HFFc6 (cell line): ENCODE data around the gene SMIM3. TPM values are rescaled to one million over a fixed set of nuclear protein-coding genes. Genes with fewer than 3 reads are reported as not detected.

Experiments
- DNase-seq: peaks from one replicate; pipeline ENCODE4 v3.0.0-alpha.2; 2018
- H3K27ac Mint-ChIP-seq: 2 replicates; pipeline ENCODE4 v1.8.0; 2020; ENCODE audit warnings: mild to moderate bottlenecking, mixed read lengths
- H3K27me3 Mint-ChIP-seq: 2 replicates; pipeline ENCODE4 v1.8.0; 2021; ENCODE audit warnings: mild to moderate bottlenecking, moderate library complexity, mixed read lengths; ENCODE audit not compliant: insufficient read depth
- H3K36me3 Mint-ChIP-seq: 2 replicates; pipeline ENCODE4 v1.8.0; 2021; ENCODE audit warnings: low read depth, mixed read lengths
- H3K4me1 Mint-ChIP-seq: 2 replicates; pipeline ENCODE4 v1.8.0; 2020; ENCODE audit warnings: low read depth, mixed read lengths
- H3K4me3 Mint-ChIP-seq: 2 replicates; pipeline ENCODE4 v1.8.0; 2020; ENCODE audit warnings: mild to moderate bottlenecking, moderate library complexity, mixed read lengths
- H3K9me3 Mint-ChIP-seq: 2 replicates; pipeline ENCODE4 v1.8.0; 2020; ENCODE audit warnings: mild to moderate bottlenecking, mixed read lengths
- total RNA-seq, 6 experiments: library from RNA; stranded (reverse); fragmentation: NEBNext Ultra II Directional; extraction: Animal tissue kit (Norgen Biotek cat#: 25700); gene quantifications; 2 replicates in 1 of 6; 3 replicates in 5 of 6; pipeline ENCODE4 v1.2.3, GENCODE V29; 2021
- TF ChIP-seq, protein P1 (sequence below): fragments of 200-600 bp; sonication (generic); IDR thresholded peaks from 2 replicates; pipeline ENCODE4 v1.5.0; 2021; ENCODE audit warnings: antibody characterized with exemption, mild to moderate bottlenecking

SMIM3 gene
- total RNA-seq, 6 experiments from 2014 or later, result 32.5 to 51.1 (median 37.9) TPM

DNA sequence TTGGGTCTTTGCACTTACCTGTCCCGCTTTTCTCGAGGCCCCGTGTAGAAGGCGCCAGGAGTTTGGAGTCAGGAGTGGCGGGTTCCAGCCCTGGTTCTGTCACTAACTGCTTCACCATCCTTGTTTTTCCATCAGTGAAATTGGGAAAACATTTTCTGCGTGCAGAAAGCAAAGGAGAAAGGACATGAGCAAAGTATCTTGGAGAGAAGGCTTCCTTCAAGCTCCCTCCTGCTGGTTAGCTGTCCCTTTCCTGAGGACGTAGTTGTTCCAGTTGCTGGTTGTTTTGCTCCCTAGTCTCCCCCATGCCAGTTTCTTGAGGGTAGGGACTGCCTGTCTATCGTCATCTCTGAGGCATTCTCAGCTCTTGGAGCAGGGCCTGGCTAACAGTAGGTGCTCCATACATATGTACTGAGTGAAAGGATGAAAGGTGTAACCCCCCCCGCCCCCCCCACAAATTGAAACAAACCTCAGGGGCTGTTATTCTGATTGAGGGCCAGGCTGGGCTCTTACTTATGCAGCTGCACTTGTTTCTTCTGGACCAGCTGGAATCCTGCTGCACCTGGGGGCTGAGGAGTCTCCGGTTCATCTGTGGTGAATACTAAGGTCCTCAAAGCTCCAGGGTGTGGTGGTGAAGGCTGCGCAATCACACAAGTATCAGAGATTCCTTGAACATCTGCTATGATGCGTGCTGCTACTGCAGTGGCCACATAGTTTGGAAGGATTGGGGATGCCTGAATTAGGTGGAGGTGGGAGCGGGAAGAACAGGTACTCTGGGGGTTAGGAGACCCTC is 1.0 kb downstream of the SMIM3 start:
- H3K4me1 Mint-ChIP-seq, result peaks cover 77% of the 10 kb centered on the region
- H3K27me3 Mint-ChIP-seq, result no peaks in the 10 kb centered on the region; the same call in 1 of the 2 replicates
- no peak for DNase-seq
- no peaks in the 10 kb centered on the region for H3K36me3 Mint-ChIP-seq
- H3K9me3 Mint-ChIP-seq, result no peaks in the 10 kb centered on the region
- H3K4me3 Mint-ChIP-seq, result peak overlapping the region; percentile 100
- H3K27ac Mint-ChIP-seq, result peak overlapping the region; percentile 95
- TF ChIP-seq, protein P1, sequence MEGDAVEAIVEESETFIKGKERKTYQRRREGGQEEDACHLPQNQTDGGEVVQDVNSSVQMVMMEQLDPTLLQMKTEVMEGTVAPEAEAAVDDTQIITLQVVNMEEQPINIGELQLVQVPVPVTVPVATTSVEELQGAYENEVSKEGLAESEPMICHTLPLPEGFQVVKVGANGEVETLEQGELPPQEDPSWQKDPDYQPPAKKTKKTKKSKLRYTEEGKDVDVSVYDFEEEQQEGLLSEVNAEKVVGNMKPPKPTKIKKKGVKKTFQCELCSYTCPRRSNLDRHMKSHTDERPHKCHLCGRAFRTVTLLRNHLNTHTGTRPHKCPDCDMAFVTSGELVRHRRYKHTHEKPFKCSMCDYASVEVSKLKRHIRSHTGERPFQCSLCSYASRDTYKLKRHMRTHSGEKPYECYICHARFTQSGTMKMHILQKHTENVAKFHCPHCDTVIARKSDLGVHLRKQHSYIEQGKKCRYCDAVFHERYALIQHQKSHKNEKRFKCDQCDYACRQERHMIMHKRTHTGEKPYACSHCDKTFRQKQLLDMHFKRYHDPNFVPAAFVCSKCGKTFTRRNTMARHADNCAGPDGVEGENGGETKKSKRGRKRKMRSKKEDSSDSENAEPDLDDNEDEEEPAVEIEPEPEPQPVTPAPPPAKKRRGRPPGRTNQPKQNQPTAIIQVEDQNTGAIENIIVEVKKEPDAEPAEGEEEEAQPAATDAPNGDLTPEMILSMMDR, result no peak; the same call in none of the 2 replicates

DNA sequence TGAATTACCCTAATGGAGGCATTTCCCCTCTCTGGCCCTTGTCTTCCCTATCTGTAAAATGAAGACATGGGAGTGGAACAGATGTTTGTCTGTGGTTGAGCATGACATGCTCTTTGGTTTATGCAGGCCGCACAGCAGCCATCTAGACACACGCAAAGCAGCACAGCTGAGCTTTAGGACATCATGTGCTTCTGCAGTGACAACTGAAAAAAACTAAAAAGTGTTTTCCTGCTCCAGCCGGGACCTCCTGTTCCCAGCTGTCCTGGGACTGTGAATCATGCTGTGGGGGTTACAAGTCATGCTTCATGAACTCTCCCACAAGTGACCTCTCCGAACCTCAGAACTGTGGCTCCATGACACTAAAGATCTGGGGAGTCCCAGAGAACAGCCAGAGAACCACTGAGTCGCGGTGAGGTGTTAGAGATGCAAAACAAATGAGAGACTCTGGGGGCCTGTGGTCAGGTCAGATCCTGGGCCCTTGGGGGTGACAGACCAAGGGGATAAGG is 1.7 kb downstream of the SMIM3 start:
- Mint-ChIP-seq H3K4me1 (peaks cover 82% of the 10 kb centered on the region), H3K4me3 (peak overlapping the region; percentile 100), H3K36me3 (peaks cover 2% of the 10 kb centered on the region; the same call in 1 of the 2 replicates), H3K27ac (peak overlapping the region; percentile 95), H3K9me3 (no peaks in the 10 kb centered on the region), H3K27me3 (no peaks in the 10 kb centered on the region; the same call in none of the 2 replicates)
- peak; percentile 57 for DNase-seq
- TF ChIP-seq, protein P1, result no peak

DNA sequence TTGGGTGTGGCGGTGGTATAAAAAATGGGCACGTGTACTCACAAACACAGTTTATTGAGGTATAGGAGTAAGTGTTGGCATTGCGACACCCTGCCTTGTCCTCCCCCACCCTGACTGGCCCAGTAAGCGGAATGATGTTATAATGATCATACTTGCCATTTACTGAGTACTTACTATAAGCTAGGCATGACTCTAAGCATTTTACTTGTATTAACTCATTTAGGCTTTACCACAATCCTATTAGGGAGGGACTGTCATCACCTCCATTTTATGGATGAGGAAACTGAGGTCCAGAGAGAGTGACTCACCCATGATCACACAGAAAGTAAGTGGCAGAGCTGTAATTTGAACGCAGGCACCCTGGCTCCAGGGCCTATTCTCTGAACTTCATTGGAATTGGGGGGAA is 2.3 kb downstream of the SMIM3 start:
- TF ChIP-seq, protein P1, result no peak
- H3K27me3 Mint-ChIP-seq, result no peaks in the 10 kb centered on the region; the same call in none of the 2 replicates
- H3K27ac Mint-ChIP-seq, result peak overlapping the region; percentile 95
- H3K9me3 Mint-ChIP-seq, result no peaks in the 10 kb centered on the region
- peaks cover 7% of the 10 kb centered on the region; the same call in 1 of the 2 replicates for H3K36me3 Mint-ChIP-seq
- DNase-seq, result peak; percentile 91
- H3K4me3 Mint-ChIP-seq, result peak overlapping the region; percentile 100
- H3K4me1 Mint-ChIP-seq, result peaks cover 81% of the 10 kb centered on the region

DNA sequence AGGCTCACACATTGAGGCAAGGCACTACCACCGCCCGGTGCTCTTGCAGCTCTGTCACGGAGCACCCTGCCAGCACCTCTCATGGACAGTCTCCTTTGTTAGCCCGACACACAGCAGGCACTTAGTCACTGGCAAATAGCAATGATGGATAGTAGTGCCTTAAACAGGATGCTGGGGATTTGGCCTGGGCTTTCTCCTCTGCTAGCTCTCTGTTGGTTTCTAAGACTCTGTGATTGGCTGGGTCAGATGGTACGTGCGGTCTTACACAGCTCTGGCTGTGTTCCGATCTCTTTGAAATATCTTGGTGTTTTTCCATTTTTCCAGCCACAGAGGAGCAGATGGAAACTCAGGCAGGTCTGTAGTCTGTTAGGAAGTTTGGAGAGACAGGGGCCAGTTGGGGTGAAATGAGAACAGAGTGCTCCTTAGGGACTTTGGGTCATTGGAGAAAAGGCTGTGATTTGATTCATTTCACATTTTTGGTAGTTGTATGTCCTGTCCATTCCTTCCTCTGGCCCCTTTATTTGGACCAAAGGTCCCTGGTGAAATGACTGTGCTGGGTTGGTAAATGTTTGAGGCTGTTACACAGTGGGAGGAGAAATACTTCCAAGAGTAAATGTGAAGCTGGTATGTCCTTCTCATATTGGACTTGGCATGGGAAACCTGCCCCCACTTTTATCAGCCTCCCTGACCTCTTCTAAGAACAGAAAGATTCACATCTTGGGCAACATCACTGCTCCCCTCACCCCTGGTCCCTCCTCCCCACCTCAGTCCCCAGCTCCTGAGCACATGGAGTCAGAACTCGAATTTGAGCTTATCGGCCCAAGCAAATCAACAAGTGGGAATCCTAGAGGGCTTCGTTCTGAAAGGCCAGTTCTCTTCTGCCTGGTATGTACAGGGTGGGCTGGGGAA is 3.4 kb downstream of the SMIM3 start:
- H3K9me3 Mint-ChIP-seq, result no peaks in the 10 kb centered on the region
- peak; percentile 97 for DNase-seq
- no peaks in the 10 kb centered on the region; the same call in none of the 2 replicates for H3K27me3 Mint-ChIP-seq
- H3K4me3 Mint-ChIP-seq, result peak overlapping the region; percentile 100
- peaks cover 90% of the 10 kb centered on the region for H3K4me1 Mint-ChIP-seq
- H3K36me3 Mint-ChIP-seq, result peaks cover 11% of the 10 kb centered on the region; the same call in 1 of the 2 replicates
- TF ChIP-seq, protein P1, result no peak
- H3K27ac Mint-ChIP-seq, result peak overlapping the region; percentile 95

DNA sequence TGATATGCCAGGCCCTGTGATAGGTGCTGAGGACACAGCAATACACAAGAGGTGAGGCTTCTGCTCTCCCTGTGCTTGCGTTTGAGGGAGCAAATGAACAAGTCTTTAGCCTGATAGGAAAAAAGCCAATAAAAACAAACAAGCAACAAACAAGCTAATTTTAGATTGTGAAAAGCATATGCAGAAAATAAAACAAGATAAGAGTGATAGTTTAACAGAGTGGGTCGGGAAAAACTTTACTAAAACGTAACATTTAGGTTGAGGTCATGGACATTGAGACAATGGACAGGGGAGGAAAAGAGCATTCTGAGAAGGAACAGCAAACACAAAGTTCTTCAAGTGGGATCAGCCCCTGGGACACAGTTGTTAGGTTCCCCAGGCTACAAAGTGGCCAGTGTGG is 4.3 kb downstream of the SMIM3 start:
- Mint-ChIP-seq H3K36me3 (peaks cover 11% of the 10 kb centered on the region; the same call in 1 of the 2 replicates), H3K27ac (peak overlapping the region; percentile 95), H3K4me3 (peak overlapping the region; percentile 100), H3K4me1 (peaks cover 90% of the 10 kb centered on the region), H3K27me3 (no peaks in the 10 kb centered on the region; the same call in none of the 2 replicates), H3K9me3 (no peaks in the 10 kb centered on the region)
- TF ChIP-seq, protein P1, result no peak
- DNase-seq, result no peak
